ENCODE measurements around the gene SYT9.

The SYT9 gene

GRCh38 chr11:7251836-7252682, at the start of gene SYT9:
SYT9 (plus strand) TSS chr11:7251904; CDS start chr11:7252187, 283 bp downstream.
- DNase-seq (ENCODE audit: low read depth, low spot score) = peak; percentile 60
- Histone ChIP-seq H3K27ac (ENCODE audit: low read length) (no peak within 1 kb of the TSS), H3K36me3 (ENCODE audit: control insufficient read depth, insufficient read depth, low read length) (no peaks in the 10 kb centered on the region), H3K9me3 (ENCODE audit: control insufficient read depth, insufficient read depth, low read length) (no peaks in the 10 kb centered on the region), H3K4me3 (ENCODE audit: low read length) (peak within 1 kb of the TSS; percentile 77), H3K27me3 (ENCODE audit: control insufficient read depth, insufficient read depth, low read length) (peaks cover 12% of the 10 kb centered on the region; the same call in 1 of the 2 replicates), H3K4me1 (ENCODE audit: control insufficient read depth, insufficient read depth, low read length) (no peaks in the 10 kb centered on the region)
- WGBS (ENCODE audit: insufficient coverage, insufficient read length) = no CpG with 5 or more reads among the region's 84 CpGs

DNA sequence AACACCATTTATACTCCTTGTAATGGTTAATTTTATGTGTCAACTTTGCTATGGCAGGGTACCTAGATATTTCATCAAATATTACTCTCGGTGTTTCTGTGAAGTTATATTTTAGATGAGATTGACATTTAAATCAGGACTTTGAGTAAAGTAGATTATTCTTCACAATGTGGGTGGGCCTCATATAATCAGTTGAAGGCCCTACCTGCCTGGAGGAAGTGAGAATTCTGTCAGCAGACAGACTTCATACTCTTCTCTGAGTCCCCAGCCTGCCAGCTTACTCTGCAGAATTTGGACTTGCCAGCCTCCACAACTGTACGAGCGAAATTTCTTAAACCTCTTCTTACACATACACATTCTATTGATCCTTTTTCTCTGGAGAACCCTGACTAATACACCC, 49.3 kb upstream of the SYT9 start:
- Histone ChIP-seq H3K36me3 (ENCODE audit: control insufficient read depth, insufficient read depth, low read length) (no peaks in the 10 kb centered on the region), H3K27ac (ENCODE audit: low read length) (no peak overlapping the region), H3K27me3 (ENCODE audit: control insufficient read depth, insufficient read depth, low read length) (no peaks in the 10 kb centered on the region), H3K9me3 (ENCODE audit: control insufficient read depth, insufficient read depth, low read length) (no peaks in the 10 kb centered on the region), H3K4me3 (ENCODE audit: low read length) (no peak overlapping the region), H3K4me1 (ENCODE audit: control insufficient read depth, insufficient read depth, low read length) (no peaks in the 10 kb centered on the region)
- no peak for DNase-seq (ENCODE audit: low read depth, low spot score)
- no CpG with 5 or more reads among the region's 3 CpGs for WGBS (ENCODE audit: insufficient coverage, insufficient read length)

DNA sequence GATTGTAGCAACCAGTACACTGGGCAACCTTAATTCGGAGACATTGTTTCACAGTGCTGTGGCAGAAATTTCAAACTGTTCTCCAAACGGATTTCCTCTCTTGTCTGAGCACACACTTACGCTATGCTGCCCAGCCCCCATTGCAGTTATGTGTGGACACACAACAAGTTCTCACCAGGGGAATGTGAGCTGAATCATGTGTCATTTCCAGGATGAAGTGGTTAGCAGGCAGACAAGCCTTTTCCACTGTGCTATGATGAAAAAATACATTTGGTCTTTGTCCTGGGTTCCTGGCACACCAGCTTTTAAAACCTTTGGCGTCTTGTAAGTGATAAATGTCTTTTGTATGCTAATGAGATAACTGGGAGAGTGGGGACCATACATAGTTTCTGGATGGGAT, 46.9 kb upstream of the SYT9 start:
- no CpG with 5 or more reads among the region's 4 CpGs for WGBS (ENCODE audit: insufficient coverage, insufficient read length)
- no peak for DNase-seq (ENCODE audit: low read depth, low spot score)
- Histone ChIP-seq H3K27ac (ENCODE audit: low read length) (no peak overlapping the region), H3K36me3 (ENCODE audit: control insufficient read depth, insufficient read depth, low read length) (no peaks in the 10 kb centered on the region), H3K4me1 (ENCODE audit: control insufficient read depth, insufficient read depth, low read length) (no peaks in the 10 kb centered on the region), H3K4me3 (ENCODE audit: low read length) (no peak overlapping the region), H3K27me3 (ENCODE audit: control insufficient read depth, insufficient read depth, low read length) (no peaks in the 10 kb centered on the region; the same call in 1 of the 2 replicates), H3K9me3 (ENCODE audit: control insufficient read depth, insufficient read depth, low read length) (no peaks in the 10 kb centered on the region)

DNA sequence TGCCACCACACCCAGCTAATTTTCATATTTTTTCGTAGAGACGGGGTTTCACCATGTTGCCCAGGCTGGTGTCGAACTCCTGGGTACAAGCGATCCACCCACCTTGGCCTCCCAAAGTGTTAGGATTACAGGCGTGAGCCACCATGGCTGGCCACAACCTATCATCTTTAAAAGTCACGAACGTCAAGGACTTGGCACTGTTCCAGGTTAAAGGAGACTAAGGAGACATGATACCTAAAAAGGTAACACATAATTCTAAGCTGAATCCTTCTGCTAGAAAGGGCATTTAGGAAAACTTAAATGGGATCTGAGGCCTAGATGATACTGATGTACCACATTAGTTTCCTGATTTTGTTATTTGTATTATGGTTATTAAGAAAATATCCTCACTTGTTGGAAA, 43.3 kb upstream of the SYT9 start:
- no peak for DNase-seq (ENCODE audit: low read depth, low spot score)
- Histone ChIP-seq H3K27me3 (ENCODE audit: control insufficient read depth, insufficient read depth, low read length) (no peaks in the 10 kb centered on the region; the same call in 1 of the 2 replicates), H3K4me1 (ENCODE audit: control insufficient read depth, insufficient read depth, low read length) (no peaks in the 10 kb centered on the region), H3K27ac (ENCODE audit: low read length) (no peak overlapping the region), H3K9me3 (ENCODE audit: control insufficient read depth, insufficient read depth, low read length) (no peaks in the 10 kb centered on the region), H3K36me3 (ENCODE audit: control insufficient read depth, insufficient read depth, low read length) (no peaks in the 10 kb centered on the region), H3K4me3 (ENCODE audit: low read length) (no peak overlapping the region)
- no CpG with 5 or more reads among the region's 7 CpGs for WGBS (ENCODE audit: insufficient coverage, insufficient read length)

- no peaks in the 10 kb centered on the region for H3K27me3 ChIP-seq (ENCODE audit: control insufficient read depth, insufficient read depth, low read length)
Measured at GRCh38 chr11:7219491-7219890, 32.2 kb upstream of the SYT9 start.

DNA sequence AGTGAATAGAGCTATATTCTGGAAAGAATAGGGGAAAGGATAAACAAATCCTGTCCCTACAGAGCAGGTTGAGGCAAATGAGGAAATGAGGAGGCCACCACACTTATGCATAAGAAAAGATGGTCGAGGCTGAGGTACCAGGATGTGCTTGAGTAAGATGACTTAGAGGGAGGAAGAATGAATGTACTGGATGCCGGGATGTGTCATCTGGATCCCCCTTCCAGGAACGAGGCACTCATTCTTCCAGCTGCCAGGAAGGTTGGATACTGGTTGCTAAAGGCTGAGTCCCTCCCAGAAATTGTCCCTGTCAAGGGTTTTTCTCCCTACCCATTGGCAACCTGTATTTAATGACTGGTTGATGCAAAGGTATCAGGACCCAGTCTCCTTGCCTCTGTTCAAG, 31.1 kb upstream of the SYT9 start:
- Histone ChIP-seq H3K36me3 (ENCODE audit: control insufficient read depth, insufficient read depth, low read length) (no peaks in the 10 kb centered on the region), H3K27me3 (ENCODE audit: control insufficient read depth, insufficient read depth, low read length) (no peaks in the 10 kb centered on the region), H3K4me3 (ENCODE audit: low read length) (no peak overlapping the region), H3K27ac (ENCODE audit: low read length) (no peak overlapping the region), H3K4me1 (ENCODE audit: control insufficient read depth, insufficient read depth, low read length) (peaks cover 1% of the 10 kb centered on the region; the same call in 1 of the 2 replicates), H3K9me3 (ENCODE audit: control insufficient read depth, insufficient read depth, low read length) (no peaks in the 10 kb centered on the region)
- no peak for DNase-seq (ENCODE audit: low read depth, low spot score)
- WGBS (ENCODE audit: insufficient coverage, insufficient read length) = no CpG with 5 or more reads among the region's 3 CpGs

More at GRCh38 chr11:7219491-7219890, 32.2 kb upstream of the SYT9 start:
- H3K4me1 ChIP-seq (ENCODE audit: control insufficient read depth, insufficient read depth, low read length) = peaks cover 1% of the 10 kb centered on the region; the same call in 1 of the 2 replicates
- H3K36me3 ChIP-seq (ENCODE audit: control insufficient read depth, insufficient read depth, low read length) = no peaks in the 10 kb centered on the region
- no peaks in the 10 kb centered on the region for H3K9me3 ChIP-seq (ENCODE audit: control insufficient read depth, insufficient read depth, low read length)
- no peak overlapping the region for H3K27ac ChIP-seq (ENCODE audit: low read length)
- no peak for DNase-seq (ENCODE audit: low read depth, low spot score)
- H3K4me3 ChIP-seq (ENCODE audit: low read length) = no peak overlapping the region

DNA sequence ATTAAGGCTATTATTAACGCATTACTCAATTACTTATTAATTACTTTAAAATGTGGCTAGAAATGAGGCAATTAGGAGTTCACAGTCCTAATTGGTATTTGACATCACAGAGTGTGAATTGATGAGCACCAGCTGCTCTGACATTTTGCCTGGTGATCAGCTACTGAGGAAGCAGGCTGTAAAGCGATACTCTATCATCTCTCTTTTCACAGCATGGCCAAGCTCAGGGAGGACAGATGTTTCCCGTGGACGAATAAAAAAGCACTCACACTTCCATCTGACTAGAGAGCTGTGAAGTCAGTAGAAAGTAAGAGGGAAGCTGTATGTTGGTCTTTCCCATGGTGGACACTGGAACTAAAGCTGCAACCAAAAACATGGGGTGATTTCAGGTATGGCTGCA, 29.1 kb upstream of the SYT9 start:
- DNase-seq (ENCODE audit: low read depth, low spot score) = no peak

GRCh38 chr11:7239877-7240276, 11.8 kb upstream of the SYT9 start:
- Histone ChIP-seq H3K9me3 (ENCODE audit: control insufficient read depth, insufficient read depth, low read length) (no peaks in the 10 kb centered on the region), H3K27ac (ENCODE audit: low read length) (no peak overlapping the region), H3K4me1 (ENCODE audit: control insufficient read depth, insufficient read depth, low read length) (no peaks in the 10 kb centered on the region), H3K36me3 (ENCODE audit: control insufficient read depth, insufficient read depth, low read length) (no peaks in the 10 kb centered on the region), H3K4me3 (ENCODE audit: low read length) (no peak overlapping the region), H3K27me3 (ENCODE audit: control insufficient read depth, insufficient read depth, low read length) (no peaks in the 10 kb centered on the region)
- WGBS (ENCODE audit: insufficient coverage, insufficient read length) = no CpG with 5 or more reads among the region's 5 CpGs
- DNase-seq (ENCODE audit: low read depth, low spot score) = no peak

More for the DNA sequence above, 29.1 kb upstream of the SYT9 start:
- Histone ChIP-seq H3K4me1 (ENCODE audit: control insufficient read depth, insufficient read depth, low read length) (peaks cover 1% of the 10 kb centered on the region; the same call in 1 of the 2 replicates), H3K36me3 (ENCODE audit: control insufficient read depth, insufficient read depth, low read length) (no peaks in the 10 kb centered on the region), H3K27me3 (ENCODE audit: control insufficient read depth, insufficient read depth, low read length) (no peaks in the 10 kb centered on the region), H3K9me3 (ENCODE audit: control insufficient read depth, insufficient read depth, low read length) (no peaks in the 10 kb centered on the region), H3K27ac (ENCODE audit: low read length) (no peak overlapping the region), H3K4me3 (ENCODE audit: low read length) (no peak overlapping the region)
- WGBS (ENCODE audit: insufficient coverage, insufficient read length) = no CpG with 5 or more reads among the region's 4 CpGs

- no peak for DNase-seq (ENCODE audit: low read depth, low spot score)
- no peak overlapping the region for H3K4me3 ChIP-seq (ENCODE audit: low read length)
- no CpG with 5 or more reads among the region's 3 CpGs for WGBS (ENCODE audit: insufficient coverage, insufficient read length)
- H3K36me3 ChIP-seq (ENCODE audit: control insufficient read depth, insufficient read depth, low read length) = no peaks in the 10 kb centered on the region
- no peaks in the 10 kb centered on the region for H3K9me3 ChIP-seq (ENCODE audit: control insufficient read depth, insufficient read depth, low read length)
- H3K4me1 ChIP-seq (ENCODE audit: control insufficient read depth, insufficient read depth, low read length) = no peaks in the 10 kb centered on the region
- no peak overlapping the region for H3K27ac ChIP-seq (ENCODE audit: low read length)
- H3K27me3 ChIP-seq (ENCODE audit: control insufficient read depth, insufficient read depth, low read length) = peaks cover 1% of the 10 kb centered on the region; the same call in 1 of the 2 replicates
Measured at GRCh38 chr11:7245341-7245740, 6.4 kb upstream of the SYT9 start.

DNA sequence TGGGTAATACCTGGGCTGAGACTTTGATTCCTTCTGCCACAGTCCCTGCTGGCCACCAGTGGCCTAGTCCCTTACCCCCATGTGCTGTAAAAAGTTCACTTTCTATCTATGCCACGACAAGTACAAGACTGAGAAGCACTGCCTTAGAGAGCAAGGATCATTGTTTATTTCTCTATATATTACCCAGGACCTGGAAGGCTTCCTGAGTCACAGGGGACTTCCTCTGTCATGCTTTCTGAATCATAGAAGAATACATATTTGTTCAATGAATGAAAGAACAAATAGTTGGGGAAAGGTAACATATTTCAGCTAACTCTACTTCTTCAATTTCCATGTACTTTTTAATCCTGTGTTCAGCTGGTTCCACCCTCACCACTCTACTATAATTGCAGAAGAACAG, 5.5 kb upstream of the SYT9 start:
- no peak for DNase-seq (ENCODE audit: low read depth, low spot score)
- WGBS (ENCODE audit: insufficient coverage, insufficient read length) = no CpG with 5 or more reads among the region's 1 CpG
- no peaks in the 10 kb centered on the region for H3K9me3 ChIP-seq (ENCODE audit: control insufficient read depth, insufficient read depth, low read length)
- H3K4me1 ChIP-seq (ENCODE audit: control insufficient read depth, insufficient read depth, low read length) = no peaks in the 10 kb centered on the region
- H3K36me3 ChIP-seq (ENCODE audit: control insufficient read depth, insufficient read depth, low read length) = no peaks in the 10 kb centered on the region
- no peak overlapping the region for H3K27ac ChIP-seq (ENCODE audit: low read length)
- peaks cover 7% of the 10 kb centered on the region; the same call in 1 of the 2 replicates for H3K27me3 ChIP-seq (ENCODE audit: control insufficient read depth, insufficient read depth, low read length)
- no peak overlapping the region for H3K4me3 ChIP-seq (ENCODE audit: low read length)

DNA sequence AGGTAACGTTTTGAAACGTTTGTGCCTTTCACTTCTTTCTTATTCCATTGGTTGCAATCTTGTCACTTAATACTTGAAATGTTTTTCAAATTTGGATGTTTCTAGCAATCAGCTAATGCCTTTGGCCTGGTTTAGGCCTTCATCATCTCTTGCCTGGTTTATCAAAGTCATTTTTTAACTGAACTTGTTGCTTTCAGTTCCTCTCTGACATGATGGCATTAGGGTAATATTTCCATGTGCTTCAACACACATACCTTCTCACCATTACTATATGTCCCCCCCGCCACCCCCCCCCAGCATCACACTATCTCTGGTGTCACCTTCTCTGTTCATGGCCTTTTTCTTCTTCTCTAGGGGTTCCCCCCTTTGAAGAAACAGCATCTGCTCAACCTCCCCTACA, 1.5 kb upstream of the SYT9 start:
- no CpG with 5 or more reads among the region's 3 CpGs for WGBS (ENCODE audit: insufficient coverage, insufficient read length)
- Histone ChIP-seq H3K36me3 (ENCODE audit: control insufficient read depth, insufficient read depth, low read length) (no peaks in the 10 kb centered on the region), H3K4me1 (ENCODE audit: control insufficient read depth, insufficient read depth, low read length) (no peaks in the 10 kb centered on the region), H3K27me3 (ENCODE audit: control insufficient read depth, insufficient read depth, low read length) (peaks cover 12% of the 10 kb centered on the region; the same call in 1 of the 2 replicates), H3K4me3 (ENCODE audit: low read length) (no peak overlapping the region), H3K27ac (ENCODE audit: low read length) (no peak overlapping the region), H3K9me3 (ENCODE audit: control insufficient read depth, insufficient read depth, low read length) (no peaks in the 10 kb centered on the region)
- no peak for DNase-seq (ENCODE audit: low read depth, low spot score)
